Activated T-cell treated with anti-CD3 and anti-CD28 coated beads, Interleukin-2, amount 50 U/mL, for 4 hours (primary cell): ENCODE data around the gene CAMKMT. TPM values are rescaled to one million over a fixed set of nuclear protein-coding genes. Genes with fewer than 3 reads are reported as not detected.

Source experiments
- ATAC-seq, 2 donors: fragments of 200-7000 bp; cut with Tn5 transposase; one replicate each; pipeline ENCODE4 v1.10.0; 2021
- DNase-seq: peaks from one replicate; pipeline ENCODE4 v3.0.0-alpha.2; 2020
- H3K27me3 Mint-ChIP-seq: one replicate; pipeline ENCODE4 v1.8.0; 2021; ENCODE audit warnings: low read depth, mixed read lengths
- H3K36me3 Mint-ChIP-seq: one replicate; pipeline ENCODE4 v1.8.0; 2022; ENCODE audit warnings: mixed read lengths; ENCODE audit not compliant: insufficient read depth
- H3K4me1 Mint-ChIP-seq: one replicate; pipeline ENCODE4 v1.8.0; 2021; ENCODE audit warnings: low read depth, mixed read lengths
- H3K4me3 Mint-ChIP-seq: one replicate; pipeline ENCODE4 v1.8.0; 2021; ENCODE audit warnings: mild to moderate bottlenecking, moderate library complexity, mixed read lengths
- H3K9me3 Mint-ChIP-seq: one replicate; pipeline ENCODE4 v1.8.0; 2021; ENCODE audit warnings: mixed read lengths
- total RNA-seq, 3 donors: library from RNA; stranded (reverse); gene quantifications; one replicate each; pipeline ENCODE4 v1.2.1, GENCODE V29; 2021

Gene CAMKMT
- total RNA-seq, 3 donors from 2014 or later, result 9.5 to 12.3 (median 10.0) TPM

DNA sequence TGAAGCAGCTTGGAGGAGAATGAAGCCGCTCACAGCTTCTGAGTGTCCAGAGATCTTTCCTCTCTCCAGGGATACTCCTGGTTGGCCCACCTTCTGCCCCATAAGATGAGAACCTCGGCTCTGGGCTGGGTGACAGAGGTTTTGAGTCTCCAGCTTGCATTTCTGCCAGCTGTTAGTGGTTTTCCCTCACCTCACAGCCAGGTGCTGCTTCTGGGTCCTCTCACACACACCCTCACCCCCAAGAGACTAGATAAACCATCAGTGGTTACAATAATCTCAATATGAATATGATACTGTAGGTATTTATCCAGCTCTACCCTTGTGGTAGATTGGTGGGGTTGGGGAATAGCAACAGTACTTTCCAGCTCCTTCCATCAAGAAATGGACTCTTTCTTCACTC, 418.0 kb downstream of the CAMKMT start:
- Mint-ChIP-seq H3K4me3 (no peak overlapping the region), H3K27me3 (no peaks in the 10 kb centered on the region), H3K36me3 (peaks cover 2% of the 10 kb centered on the region), H3K9me3 (no peaks in the 10 kb centered on the region), H3K4me1 (no peaks in the 10 kb centered on the region)
- no peak for ATAC-seq
- DNase-seq, result no peak

DNA sequence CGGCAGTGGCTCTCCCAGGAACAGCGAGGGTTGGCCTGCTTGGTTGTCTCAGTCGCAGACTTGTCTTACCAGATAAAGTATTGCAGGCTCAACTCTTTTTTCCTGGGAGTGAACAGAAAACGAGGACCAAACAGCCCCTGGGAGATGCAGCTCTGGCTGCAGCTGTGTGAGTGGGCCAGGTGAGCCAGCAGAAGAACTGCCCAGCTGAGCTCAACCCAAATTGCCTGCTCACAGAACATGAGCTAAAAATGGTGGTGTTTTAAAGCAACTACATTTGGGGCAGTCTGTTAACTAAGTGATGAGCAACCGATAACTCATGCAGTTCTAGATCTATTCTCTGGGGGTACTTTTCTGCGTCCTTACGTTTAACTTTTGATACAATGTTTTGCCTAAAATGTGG, 418.7 kb downstream of the CAMKMT start:
- no peaks in the 10 kb centered on the region for H3K27me3 Mint-ChIP-seq
- no peaks in the 10 kb centered on the region for H3K9me3 Mint-ChIP-seq
- peaks cover 2% of the 10 kb centered on the region for H3K36me3 Mint-ChIP-seq
- DNase-seq (no peak), ATAC-seq (no peak)
- no peak overlapping the region for H3K4me3 Mint-ChIP-seq
- H3K4me1 Mint-ChIP-seq, result no peaks in the 10 kb centered on the region

- no peak for ATAC-seq
- Mint-ChIP-seq H3K4me3 (no peak overlapping the region), H3K4me1 (no peaks in the 10 kb centered on the region), H3K9me3 (peaks cover 3% of the 10 kb centered on the region), H3K36me3 (no peaks in the 10 kb centered on the region), H3K27me3 (no peaks in the 10 kb centered on the region)
- DNase-seq, result no peak
Measured at GRCh38 chr2:44785433-44785832, 423.7 kb downstream of the CAMKMT start.

DNA sequence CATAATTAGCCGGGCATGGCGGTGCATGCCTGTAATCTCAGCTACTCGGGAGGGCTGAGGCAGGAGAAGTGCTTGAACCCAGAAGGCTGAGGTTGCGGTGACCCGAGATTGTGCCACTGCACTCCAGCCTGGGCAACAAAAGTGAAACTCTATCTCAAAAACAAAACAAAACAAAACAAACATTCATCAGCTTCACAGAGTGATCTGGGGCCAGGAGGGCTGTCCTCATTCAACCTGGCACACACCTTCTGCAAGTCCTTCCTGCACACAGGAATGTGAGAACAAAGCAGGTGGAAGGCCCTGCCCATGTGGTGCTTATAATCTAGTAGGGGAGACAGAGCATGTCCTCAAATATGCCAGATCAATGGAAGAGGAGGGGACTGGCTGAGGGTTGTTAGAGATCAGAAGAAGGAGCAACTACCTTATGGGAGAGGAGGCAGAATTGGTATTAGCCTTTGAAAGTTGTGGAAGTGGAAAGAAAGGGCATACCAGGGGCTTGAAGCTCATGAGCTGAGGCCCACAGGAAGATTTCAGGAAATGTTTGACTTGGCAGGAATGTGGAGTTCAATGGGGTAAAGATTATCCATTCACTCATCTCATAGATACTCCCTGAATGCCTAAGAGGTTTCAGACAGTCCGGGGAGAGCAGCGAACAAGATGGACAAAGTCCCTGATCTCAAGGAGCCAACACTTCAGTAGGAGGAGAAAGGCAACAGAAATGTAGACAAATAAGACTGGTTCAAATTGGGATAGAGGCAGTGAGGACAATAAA, 424.5 kb downstream of the CAMKMT start:
- ATAC-seq, result no peak
- Mint-ChIP-seq H3K27me3 (no peaks in the 10 kb centered on the region), H3K4me1 (no peaks in the 10 kb centered on the region), H3K9me3 (peaks cover 3% of the 10 kb centered on the region), H3K36me3 (no peaks in the 10 kb centered on the region), H3K4me3 (no peak overlapping the region)
- DNase-seq, result no peak

DNA sequence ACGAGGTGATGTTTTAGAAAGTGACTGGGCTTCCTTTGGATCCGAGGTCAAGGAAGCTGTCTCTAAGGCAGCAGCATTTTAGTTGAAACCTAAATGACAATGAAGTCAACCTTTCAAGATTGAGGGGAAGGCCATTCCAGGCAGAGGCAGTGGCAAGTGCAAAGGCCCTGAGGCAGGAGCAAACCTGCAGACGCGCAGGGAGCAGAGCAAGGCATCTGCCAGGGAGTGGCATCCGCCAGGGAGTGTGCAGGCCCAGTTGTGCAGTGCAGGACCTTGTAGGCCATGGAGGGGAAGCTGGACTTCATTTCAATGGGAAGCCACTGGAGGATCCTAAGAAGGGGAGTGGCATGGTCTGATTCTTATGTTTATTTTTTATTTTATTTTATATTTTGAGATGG, 425.1 kb downstream of the CAMKMT start:
- no peak for DNase-seq
- H3K4me3 Mint-ChIP-seq, result no peak overlapping the region

GRCh38 chr2:44787663-44788062, 425.9 kb downstream of the CAMKMT start:
- no peaks in the 10 kb centered on the region for H3K4me1 Mint-ChIP-seq
- no peak overlapping the region for H3K4me3 Mint-ChIP-seq
- ATAC-seq, result no peak
- peaks cover 2% of the 10 kb centered on the region for H3K27me3 Mint-ChIP-seq
- H3K36me3 Mint-ChIP-seq, result no peaks in the 10 kb centered on the region
- H3K9me3 Mint-ChIP-seq, result peaks cover 3% of the 10 kb centered on the region
- no peak for DNase-seq

More for the DNA sequence above, 425.1 kb downstream of the CAMKMT start:
- no peak for ATAC-seq
- H3K36me3 Mint-ChIP-seq, result no peaks in the 10 kb centered on the region
- peaks cover 2% of the 10 kb centered on the region for H3K27me3 Mint-ChIP-seq
- peaks cover 3% of the 10 kb centered on the region for H3K9me3 Mint-ChIP-seq
- no peaks in the 10 kb centered on the region for H3K4me1 Mint-ChIP-seq

DNA sequence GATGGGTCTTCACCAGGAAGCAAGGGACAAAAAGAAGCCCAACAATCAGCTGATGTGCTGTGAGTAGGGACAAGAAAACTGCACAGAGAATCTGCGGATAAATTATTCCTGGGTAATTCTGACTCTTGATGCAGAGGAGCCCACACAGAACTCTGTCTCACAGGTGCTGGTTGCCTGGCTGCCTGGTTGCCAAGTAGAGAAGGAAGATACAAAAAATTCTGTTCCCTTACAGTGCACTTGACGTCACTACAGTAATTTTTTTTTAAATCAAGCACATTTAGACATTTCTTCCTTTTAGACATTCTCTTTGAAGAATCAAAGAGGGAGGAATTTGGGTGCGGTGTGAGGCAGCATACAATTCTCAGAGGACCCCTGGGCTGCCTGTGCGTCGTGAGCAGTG, 427.7 kb downstream of the CAMKMT start:
- no peaks in the 10 kb centered on the region for H3K36me3 Mint-ChIP-seq
- peaks cover 5% of the 10 kb centered on the region for H3K27me3 Mint-ChIP-seq
- H3K9me3 Mint-ChIP-seq, result peaks cover 7% of the 10 kb centered on the region
- no peak for ATAC-seq
- no peaks in the 10 kb centered on the region for H3K4me1 Mint-ChIP-seq
- DNase-seq, result no peak
- H3K4me3 Mint-ChIP-seq, result no peak overlapping the region

DNA sequence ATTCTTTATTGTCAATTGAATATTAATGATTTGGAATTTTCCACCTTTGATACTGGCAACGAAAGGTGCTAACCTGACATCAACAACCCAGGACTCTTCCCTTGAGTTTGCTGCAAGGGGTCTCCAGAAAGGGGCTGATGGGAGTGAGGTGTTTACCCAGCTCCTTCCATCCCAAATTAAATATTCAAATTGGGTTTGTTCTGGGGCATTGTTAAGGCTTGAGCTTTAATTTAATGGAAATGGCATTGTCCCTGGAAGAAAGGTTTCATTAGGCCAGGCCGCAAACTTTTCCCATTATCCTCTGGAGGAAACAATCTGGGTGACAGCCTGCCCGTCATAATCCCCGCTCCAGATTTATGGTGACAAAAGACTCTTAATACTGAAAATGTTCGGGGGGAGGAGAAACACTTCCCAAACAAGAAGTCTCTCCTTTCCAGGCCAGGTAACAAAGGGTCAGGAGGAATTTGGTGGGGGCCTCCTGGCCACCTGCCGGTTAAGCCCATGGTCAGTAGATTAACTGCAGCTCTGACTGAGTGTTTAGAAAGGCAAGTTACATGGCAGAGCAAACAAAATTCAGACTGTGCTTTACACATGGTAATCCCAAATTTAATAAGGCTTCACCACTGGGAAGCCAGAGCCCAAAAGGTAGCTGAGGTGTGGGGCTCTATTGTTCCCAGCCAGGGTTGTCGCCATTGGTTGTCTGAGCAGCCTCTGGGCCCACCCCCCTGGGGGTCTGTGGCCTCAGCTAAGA, 428.4 kb downstream of the CAMKMT start:
- ATAC-seq (no peak), DNase-seq (no peak)
- Mint-ChIP-seq H3K27me3 (peaks cover 5% of the 10 kb centered on the region), H3K9me3 (peaks cover 7% of the 10 kb centered on the region), H3K36me3 (no peaks in the 10 kb centered on the region), H3K4me3 (no peak overlapping the region), H3K4me1 (no peaks in the 10 kb centered on the region)

DNA sequence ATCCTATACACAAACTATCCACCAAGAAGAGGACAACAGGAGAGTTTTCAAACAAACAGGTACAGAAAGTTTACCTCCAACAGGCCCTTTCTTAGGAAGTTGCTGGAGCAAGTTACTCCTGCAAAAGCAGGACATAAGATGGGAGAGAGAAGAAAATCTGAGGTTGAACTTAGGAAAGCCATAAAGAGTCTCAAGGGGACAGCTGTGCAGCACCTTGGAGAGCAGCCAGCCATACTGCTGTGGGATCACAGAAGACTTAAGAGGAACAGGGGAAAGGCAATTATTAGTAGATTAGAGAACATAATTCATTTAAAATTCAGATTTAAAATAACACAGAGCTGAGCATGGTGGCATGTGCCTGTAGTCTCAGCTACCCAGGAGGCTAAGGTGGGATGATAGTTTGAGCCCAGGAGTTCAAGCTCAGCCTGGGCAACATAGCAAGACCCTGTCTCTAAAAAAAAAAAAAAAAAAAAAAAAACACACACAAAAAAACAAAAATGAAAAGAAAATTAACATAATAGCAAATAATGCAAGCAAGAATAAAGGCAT, 431.6 kb downstream of the CAMKMT start:
- DNase-seq (no peak), ATAC-seq (no peak)
- Mint-ChIP-seq H3K27me3 (peaks cover 19% of the 10 kb centered on the region), H3K4me1 (no peaks in the 10 kb centered on the region), H3K36me3 (no peaks in the 10 kb centered on the region), H3K4me3 (no peak overlapping the region), H3K9me3 (peaks cover 4% of the 10 kb centered on the region)

GRCh38 chr2:44796771-44797170, 435.0 kb downstream of the CAMKMT start:
- ATAC-seq, result no peak
- Mint-ChIP-seq H3K9me3 (peaks cover 4% of the 10 kb centered on the region), H3K27me3 (peaks cover 45% of the 10 kb centered on the region), H3K4me1 (peaks cover 12% of the 10 kb centered on the region), H3K36me3 (no peaks in the 10 kb centered on the region), H3K4me3 (no peak overlapping the region)
- DNase-seq, result no peak

DNA sequence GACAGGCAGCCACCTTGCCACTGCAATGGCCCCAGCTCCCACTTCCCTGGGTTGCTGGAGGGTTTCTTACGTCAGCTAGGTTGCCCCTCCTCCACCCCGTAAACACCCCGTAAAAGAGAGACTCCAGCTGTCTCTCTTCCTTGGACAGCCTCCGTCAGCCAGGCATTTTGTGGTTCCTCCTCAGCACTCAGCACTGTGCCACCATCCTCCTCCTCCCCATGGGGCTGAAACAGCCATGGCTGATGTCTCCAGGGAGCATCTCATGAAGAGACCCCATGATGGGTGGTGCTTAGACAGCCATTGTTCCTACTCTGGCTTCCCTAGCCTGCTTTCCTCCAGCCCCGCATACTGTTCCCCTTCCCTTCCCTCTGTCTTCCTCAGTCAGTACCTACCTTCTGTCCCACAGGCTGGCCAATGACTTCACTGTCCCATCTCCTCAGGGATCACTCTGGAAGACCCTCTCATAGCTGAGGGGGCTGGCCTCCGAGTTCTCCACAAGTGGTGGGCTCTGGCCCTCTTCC, 436.5 kb downstream of the CAMKMT start:
- ATAC-seq (no peak), DNase-seq (no peak)
- H3K9me3 Mint-ChIP-seq, result peaks cover 3% of the 10 kb centered on the region
- peaks cover 48% of the 10 kb centered on the region for H3K27me3 Mint-ChIP-seq
- peaks cover 16% of the 10 kb centered on the region for H3K4me1 Mint-ChIP-seq
- no peak overlapping the region for H3K4me3 Mint-ChIP-seq
- H3K36me3 Mint-ChIP-seq, result no peaks in the 10 kb centered on the region

GRCh38 chr2:44799105-44799504, 437.4 kb downstream of the CAMKMT start:
- Mint-ChIP-seq H3K4me3 (no peak overlapping the region), H3K27me3 (peaks cover 57% of the 10 kb centered on the region), H3K36me3 (no peaks in the 10 kb centered on the region), H3K9me3 (no peaks in the 10 kb centered on the region), H3K4me1 (peaks cover 16% of the 10 kb centered on the region)
- ATAC-seq (no peak), DNase-seq (no peak)

DNA sequence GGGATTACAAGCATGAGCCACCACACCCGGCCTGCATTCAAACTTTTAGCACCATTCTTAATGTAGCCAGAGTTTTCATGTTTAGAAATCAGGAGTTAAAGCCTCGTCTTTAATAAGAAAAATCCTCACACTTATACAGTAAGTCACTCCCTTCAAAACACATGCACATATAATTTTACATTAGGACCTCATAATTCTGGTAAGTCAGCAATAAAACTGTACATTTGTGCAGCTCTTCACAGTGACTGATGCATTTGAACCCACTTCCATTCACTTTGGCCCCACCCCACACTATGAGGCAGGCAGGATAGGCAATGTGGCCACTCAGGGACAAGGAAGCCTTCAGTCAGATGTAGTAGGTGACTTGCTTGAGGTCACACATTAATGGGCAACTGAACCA, 438.0 kb downstream of the CAMKMT start:
- ATAC-seq (no peak), DNase-seq (no peak)
- H3K4me3 Mint-ChIP-seq, result no peak overlapping the region
- H3K4me1 Mint-ChIP-seq, result peaks cover 16% of the 10 kb centered on the region
- H3K36me3 Mint-ChIP-seq, result no peaks in the 10 kb centered on the region
- H3K27me3 Mint-ChIP-seq, result peaks cover 60% of the 10 kb centered on the region
- no peaks in the 10 kb centered on the region for H3K9me3 Mint-ChIP-seq

- H3K27me3 Mint-ChIP-seq, result peaks cover 74% of the 10 kb centered on the region
- peaks cover 16% of the 10 kb centered on the region for H3K4me1 Mint-ChIP-seq
- H3K9me3 Mint-ChIP-seq, result no peaks in the 10 kb centered on the region
- no peaks in the 10 kb centered on the region for H3K36me3 Mint-ChIP-seq
- no peak for DNase-seq
- ATAC-seq, result no peak
- no peak overlapping the region for H3K4me3 Mint-ChIP-seq
Measured at GRCh38 chr2:44801289-44801840, 439.6 kb downstream of the CAMKMT start.
